22Rv1 (cell line): ENCODE results near the gene TWIST2.

Source experiments
- H3K27ac ChIP-seq: fragments of 450-650 bp; 2 replicates; pipeline ENCODE4 v1.5.1; 2017
- CTCF ChIP-seq: fragments of 450-650 bp; IDR thresholded peaks from 2 replicates; pipeline ENCODE4 v1.5.1; 2017; ENCODE audit warnings: mild to moderate bottlenecking
- ZFX ChIP-seq: fragments of 450-650 bp; IDR thresholded peaks from 2 replicates; pipeline ENCODE4 v1.6.1; 2017; ENCODE audit warnings: antibody characterized with exemption, borderline replicate concordance

Gene TWIST2

GRCh38 chr2:238876232-238876630 lies 28.3 kb downstream of the TWIST2 start:
- H3K27ac ChIP-seq = no peak overlapping the region
- TF ChIP-seq ZFX (no peak), CTCF (no peak)

- no peak for TF ChIP-seq CTCF
- no peak for TF ChIP-seq ZFX
Observed at GRCh38 chr2:238878051-238878735, 30.3 kb downstream of the TWIST2 start.

GRCh38 chr2:238879043-238879442 lies 31.2 kb downstream of the TWIST2 start:
- H3K27ac ChIP-seq = no peak overlapping the region
- no peak for TF ChIP-seq ZFX
- no peak for TF ChIP-seq CTCF

More at GRCh38 chr2:238878051-238878735, 30.3 kb downstream of the TWIST2 start:
- no peak overlapping the region for H3K27ac ChIP-seq

GRCh38 chr2:238879621-238880377 lies 31.9 kb downstream of the TWIST2 start:
- TF ChIP-seq ZFX = no peak
- TF ChIP-seq CTCF = no peak
- no peak overlapping the region for H3K27ac ChIP-seq

- H3K27ac ChIP-seq = no peak overlapping the region
- TF ChIP-seq CTCF (no peak), ZFX (no peak)
Observed at GRCh38 chr2:238881353-238882081, 33.6 kb downstream of the TWIST2 start.

GRCh38 chr2:238882082-238882755 lies 34.3 kb downstream of the TWIST2 start:
- H3K27ac ChIP-seq = no peak overlapping the region
- TF ChIP-seq ZFX (no peak), CTCF (no peak)
